ENCODE measurements around the gene SYTL3. TPM values are rescaled to one million over a fixed set of nuclear protein-coding genes. Genes with fewer than 3 reads are reported as not detected.
A peak's percentile ranks its signal among the peaks of the same experiment; 100 is the strongest.

SYTL3 gene
- total RNA-seq, 1 experiment from 2014 or later = 0.28 TPM

DNA sequence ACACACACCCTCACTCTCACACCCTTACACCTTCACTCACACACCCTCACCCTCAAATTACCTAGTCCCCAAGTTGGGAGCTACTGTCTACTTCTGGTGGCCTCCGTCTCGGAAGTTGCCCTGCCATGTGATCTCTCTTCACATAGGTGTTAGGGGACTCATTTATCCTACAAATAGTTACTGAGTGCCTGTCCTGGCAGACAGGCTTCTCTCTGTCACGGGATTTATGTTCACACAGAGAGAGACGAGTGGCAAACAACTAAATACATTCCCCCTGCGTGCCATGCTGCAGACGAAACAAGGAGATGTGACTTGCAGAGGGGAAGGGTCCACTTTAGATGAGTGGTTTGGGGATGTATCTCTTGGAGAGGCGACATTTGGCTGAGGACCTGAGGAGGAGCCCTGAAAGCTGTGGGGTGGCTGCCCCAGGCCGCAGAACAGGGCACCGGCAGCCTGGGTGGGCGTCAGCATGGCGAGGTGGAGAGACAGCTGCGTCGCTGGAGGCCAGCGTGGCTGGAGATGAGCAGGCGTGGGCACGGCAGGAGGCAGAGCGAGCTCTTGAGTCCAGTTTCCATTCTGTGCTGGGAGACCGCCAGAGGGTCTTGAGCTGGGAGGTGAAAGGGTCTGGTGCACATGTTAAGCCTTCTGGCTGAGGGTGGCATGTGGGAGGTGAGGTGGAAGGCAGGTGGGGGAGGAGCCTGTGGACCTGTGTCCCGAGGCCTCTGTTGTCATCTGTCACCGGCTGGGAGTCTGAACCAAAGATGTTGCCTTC is 22.5 kb upstream of the SYTL3 start (continued):
- no peak for TF ChIP-seq ZSCAN18 (CRISPR knock-in tag; IDR thresholded peaks at IDR 0.05)
- no peak for TF ChIP-seq ELF4 (CRISPR knock-in tag; IDR thresholded peaks at IDR 0.05; ENCODE audit: low read depth)
- TF ChIP-seq, protein P1, sequence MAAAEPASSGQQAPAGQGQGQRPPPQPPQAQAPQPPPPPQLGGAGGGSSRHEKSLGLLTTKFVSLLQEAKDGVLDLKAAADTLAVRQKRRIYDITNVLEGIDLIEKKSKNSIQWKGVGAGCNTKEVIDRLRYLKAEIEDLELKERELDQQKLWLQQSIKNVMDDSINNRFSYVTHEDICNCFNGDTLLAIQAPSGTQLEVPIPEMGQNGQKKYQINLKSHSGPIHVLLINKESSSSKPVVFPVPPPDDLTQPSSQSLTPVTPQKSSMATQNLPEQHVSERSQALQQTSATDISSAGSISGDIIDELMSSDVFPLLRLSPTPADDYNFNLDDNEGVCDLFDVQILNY (CRISPR knock-in tag; IDR thresholded peaks at IDR 0.05) = no peak

DNA sequence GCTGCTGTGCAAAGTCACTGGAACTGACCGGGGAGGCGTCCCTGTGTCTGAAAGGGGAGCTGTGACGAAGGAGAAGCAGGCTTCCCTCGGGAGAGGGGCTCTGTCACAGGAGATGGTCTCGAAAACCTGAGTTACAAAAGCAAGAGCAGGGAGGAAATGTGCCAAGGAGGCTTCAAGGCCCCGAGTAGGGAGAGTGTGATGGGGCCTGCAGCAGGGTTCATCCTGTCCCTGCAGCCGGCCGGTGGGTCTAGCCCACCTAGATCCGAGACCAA is 22.0 kb upstream of the SYTL3 start:
- DNase-seq (ENCODE audit: low spot score) (no peak), ATAC-seq (no peak)
- POLR2A ChIA-PET = no interaction called here
- Mint-ChIP-seq H3K27ac (peak overlapping the region; percentile 12), H3K4me3 (no peak overlapping the region), H3K9me3 (no peaks in the 10 kb centered on the region), H3K27me3 (ENCODE audit: low read depth) (no peaks in the 10 kb centered on the region), H3K4me1 (peaks cover 23% of the 10 kb centered on the region), H3K36me3 (peaks cover 45% of the 10 kb centered on the region)
- CTCF ChIA-PET = interaction anchor here (1.4 to 1.8 kb wide), 3 partner anchors 23 to 414 kb away, joined by 4 to 11 read pairs (median 6); no protein-coding TSS in a partner anchor
- TF ChIP-seq ATF1 (CRISPR knock-in tag; IDR thresholded peaks at IDR 0.05) = no peak
- TF ChIP-seq ZNF263 (CRISPR knock-in tag; IDR thresholded peaks at IDR 0.05; ENCODE audit: low read depth) = no peak
- no peak for TF ChIP-seq ZNF281 (CRISPR knock-in tag; IDR thresholded peaks at IDR 0.05)
- TF ChIP-seq, protein P2, sequence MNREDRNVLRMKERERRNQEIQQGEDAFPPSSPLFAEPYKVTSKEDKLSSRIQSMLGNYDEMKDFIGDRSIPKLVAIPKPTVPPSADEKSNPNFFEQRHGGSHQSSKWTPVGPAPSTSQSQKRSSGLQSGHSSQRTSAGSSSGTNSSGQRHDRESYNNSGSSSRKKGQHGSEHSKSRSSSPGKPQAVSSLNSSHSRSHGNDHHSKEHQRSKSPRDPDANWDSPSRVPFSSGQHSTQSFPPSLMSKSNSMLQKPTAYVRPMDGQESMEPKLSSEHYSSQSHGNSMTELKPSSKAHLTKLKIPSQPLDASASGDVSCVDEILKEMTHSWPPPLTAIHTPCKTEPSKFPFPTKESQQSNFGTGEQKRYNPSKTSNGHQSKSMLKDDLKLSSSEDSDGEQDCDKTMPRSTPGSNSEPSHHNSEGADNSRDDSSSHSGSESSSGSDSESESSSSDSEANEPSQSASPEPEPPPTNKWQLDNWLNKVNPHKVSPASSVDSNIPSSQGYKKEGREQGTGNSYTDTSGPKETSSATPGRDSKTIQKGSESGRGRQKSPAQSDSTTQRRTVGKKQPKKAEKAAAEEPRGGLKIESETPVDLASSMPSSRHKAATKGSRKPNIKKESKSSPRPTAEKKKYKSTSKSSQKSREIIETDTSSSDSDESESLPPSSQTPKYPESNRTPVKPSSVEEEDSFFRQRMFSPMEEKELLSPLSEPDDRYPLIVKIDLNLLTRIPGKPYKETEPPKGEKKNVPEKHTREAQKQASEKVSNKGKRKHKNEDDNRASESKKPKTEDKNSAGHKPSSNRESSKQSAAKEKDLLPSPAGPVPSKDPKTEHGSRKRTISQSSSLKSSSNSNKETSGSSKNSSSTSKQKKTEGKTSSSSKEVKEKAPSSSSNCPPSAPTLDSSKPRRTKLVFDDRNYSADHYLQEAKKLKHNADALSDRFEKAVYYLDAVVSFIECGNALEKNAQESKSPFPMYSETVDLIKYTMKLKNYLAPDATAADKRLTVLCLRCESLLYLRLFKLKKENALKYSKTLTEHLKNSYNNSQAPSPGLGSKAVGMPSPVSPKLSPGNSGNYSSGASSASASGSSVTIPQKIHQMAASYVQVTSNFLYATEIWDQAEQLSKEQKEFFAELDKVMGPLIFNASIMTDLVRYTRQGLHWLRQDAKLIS (CRISPR knock-in tag; IDR thresholded peaks at IDR 0.05; ENCODE audit: borderline replicate concordance) = no peak
- TF ChIP-seq ZBTB21 (CRISPR knock-in tag; IDR thresholded peaks at IDR 0.05; ENCODE audit: borderline replicate concordance) = no peak
- TF ChIP-seq MLX (CRISPR knock-in tag; IDR thresholded peaks at IDR 0.05) = no peak
- no peak for TF ChIP-seq NFE2L1 (CRISPR knock-in tag; IDR thresholded peaks at IDR 0.05)
- TF ChIP-seq AR (CRISPR knock-in tag; IDR thresholded peaks at IDR 0.05) = no peak
- no peak for TF ChIP-seq NFATC4 (CRISPR knock-in tag; IDR thresholded peaks at IDR 0.05)
- no peak for TF ChIP-seq NFYB (CRISPR knock-in tag; conservative IDR thresholded peaks at IDR 0.05; ENCODE audit: low read depth)
- TF ChIP-seq STAT6 (CRISPR knock-in tag; conservative IDR thresholded peaks at IDR 0.05; ENCODE audit: low read depth) = no peak
- TF ChIP-seq, protein P3, sequence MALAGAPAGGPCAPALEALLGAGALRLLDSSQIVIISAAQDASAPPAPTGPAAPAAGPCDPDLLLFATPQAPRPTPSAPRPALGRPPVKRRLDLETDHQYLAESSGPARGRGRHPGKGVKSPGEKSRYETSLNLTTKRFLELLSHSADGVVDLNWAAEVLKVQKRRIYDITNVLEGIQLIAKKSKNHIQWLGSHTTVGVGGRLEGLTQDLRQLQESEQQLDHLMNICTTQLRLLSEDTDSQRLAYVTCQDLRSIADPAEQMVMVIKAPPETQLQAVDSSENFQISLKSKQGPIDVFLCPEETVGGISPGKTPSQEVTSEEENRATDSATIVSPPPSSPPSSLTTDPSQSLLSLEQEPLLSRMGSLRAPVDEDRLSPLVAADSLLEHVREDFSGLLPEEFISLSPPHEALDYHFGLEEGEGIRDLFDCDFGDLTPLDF (CRISPR knock-in tag; IDR thresholded peaks at IDR 0.05) = no peak
- TF ChIP-seq RELA (CRISPR knock-in tag; IDR thresholded peaks at IDR 0.05; ENCODE audit: borderline replicate concordance) = no peak
- no peak for TF ChIP-seq ZNF219 (CRISPR knock-in tag; IDR thresholded peaks at IDR 0.05; ENCODE audit: borderline replicate concordance)

Data from WTC11 (cell line).